ENCODE measurements around the gene DENND1A. TPM values are rescaled to one million over a fixed set of nuclear protein-coding genes. Genes with fewer than 3 reads are reported as not detected.
"Not testable (repeated sequence)": the region's sequence is repeated elsewhere in the genome, so short reads cannot be mapped to it uniquely, and the experiment has no call there.

Gene DENND1A
- total RNA-seq, 1 experiment from 2014 or later, result 13.0 TPM

GRCh38 chr9:123914517-123915196 lies 15.3 kb downstream of the DENND1A start:
- intact Hi-C loops (cut with micrococcal nuclease; ENCODE audit: unreplicated experiment), result no loop called here
- Mint-ChIP-seq H3K9me3 (ENCODE audit: low read depth, unreplicated experiment) (no peaks in the 10 kb centered on the region), H3K27ac (ENCODE audit: unreplicated experiment) (no peak overlapping the region), H3K4me1 (ENCODE audit: low read depth, unreplicated experiment) (no peaks in the 10 kb centered on the region), H3K36me3 (ENCODE audit: insufficient read depth, unreplicated experiment) (no peaks in the 10 kb centered on the region), H3K4me3 (ENCODE audit: low read depth, unreplicated experiment) (no peak overlapping the region), H3K27me3 (ENCODE audit: unreplicated experiment) (no peaks in the 10 kb centered on the region)
- no TSS peak for BruUV-seq (replicated peaks)
- CTCF ChIA-PET, result no interaction called here
- TF ChIP-seq CTCF (IDR thresholded peaks at IDR 0.05; ENCODE audit: unreplicated experiment), result no peak
- DNase-seq, result no peak

DNA sequence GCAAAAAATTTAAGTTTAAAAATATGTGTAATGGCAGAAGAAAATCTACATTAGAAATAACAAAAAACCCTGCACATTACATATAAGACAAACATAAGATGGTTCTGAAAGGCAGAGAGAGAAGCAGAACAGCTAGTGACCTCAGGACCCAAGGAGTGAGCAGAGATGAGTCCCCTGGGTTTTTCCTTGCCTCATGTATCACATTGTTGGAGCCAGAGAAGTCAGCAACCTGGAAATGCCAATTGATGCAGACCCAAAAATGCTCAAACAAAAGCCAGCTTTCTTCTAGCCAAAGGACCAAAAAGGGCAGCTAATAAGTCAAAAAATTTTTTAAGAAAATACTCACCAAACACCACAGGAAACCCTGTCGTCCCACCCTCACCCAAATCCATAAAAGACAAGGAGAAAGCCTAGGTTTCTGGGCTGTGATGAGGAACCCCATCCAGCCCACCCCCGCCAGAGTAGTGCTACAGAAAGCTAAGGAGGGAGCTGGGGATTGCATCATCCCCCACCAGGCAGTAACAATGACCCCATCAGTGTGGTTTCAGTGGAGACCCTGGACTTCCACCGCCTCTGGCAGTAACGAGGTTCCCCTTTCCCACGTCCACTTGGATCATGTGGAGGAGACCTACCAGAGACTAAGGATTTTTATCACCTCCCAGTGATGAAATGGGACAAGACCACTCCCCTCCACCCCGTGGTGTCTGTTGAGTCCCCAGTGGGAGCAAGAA lies 17.6 kb downstream of the DENND1A start:
- no peak overlapping the region for H3K4me3 Mint-ChIP-seq (ENCODE audit: low read depth, unreplicated experiment)
- intact Hi-C loops (cut with micrococcal nuclease; ENCODE audit: unreplicated experiment), result no loop called here
- no peaks in the 10 kb centered on the region for H3K36me3 Mint-ChIP-seq (ENCODE audit: insufficient read depth, unreplicated experiment)
- no peaks in the 10 kb centered on the region for H3K9me3 Mint-ChIP-seq (ENCODE audit: low read depth, unreplicated experiment)
- H3K4me1 Mint-ChIP-seq (ENCODE audit: low read depth, unreplicated experiment), result no peaks in the 10 kb centered on the region
- CTCF ChIA-PET, result no interaction called here
- TF ChIP-seq CTCF (IDR thresholded peaks at IDR 0.05; ENCODE audit: unreplicated experiment), result no peak
- H3K27ac Mint-ChIP-seq (ENCODE audit: unreplicated experiment), result no peak overlapping the region
- no peak for DNase-seq
- no peaks in the 10 kb centered on the region for H3K27me3 Mint-ChIP-seq (ENCODE audit: unreplicated experiment)
- BruUV-seq (replicated peaks), result no TSS peak

GRCh38 chr9:123911024-123911423 lies 18.9 kb downstream of the DENND1A start:
- H3K36me3 Mint-ChIP-seq (ENCODE audit: insufficient read depth, unreplicated experiment), result no peaks in the 10 kb centered on the region
- H3K27ac Mint-ChIP-seq (ENCODE audit: unreplicated experiment), result no peak overlapping the region
- H3K27me3 Mint-ChIP-seq (ENCODE audit: unreplicated experiment), result no peaks in the 10 kb centered on the region
- no peaks in the 10 kb centered on the region for H3K9me3 Mint-ChIP-seq (ENCODE audit: low read depth, unreplicated experiment)
- intact Hi-C loops (cut with micrococcal nuclease; ENCODE audit: unreplicated experiment), result no loop called here
- no peak for DNase-seq
- CTCF ChIA-PET, result no interaction called here
- no peak overlapping the region for H3K4me3 Mint-ChIP-seq (ENCODE audit: low read depth, unreplicated experiment)
- no TSS peak for BruUV-seq (replicated peaks)
- no peaks in the 10 kb centered on the region for H3K4me1 Mint-ChIP-seq (ENCODE audit: low read depth, unreplicated experiment)
- no peak for TF ChIP-seq CTCF (IDR thresholded peaks at IDR 0.05; ENCODE audit: unreplicated experiment)

GRCh38 chr9:123909192-123909591 lies 20.7 kb downstream of the DENND1A start:
- H3K36me3 Mint-ChIP-seq (ENCODE audit: insufficient read depth, unreplicated experiment), result not testable (repeated sequence)

DNA sequence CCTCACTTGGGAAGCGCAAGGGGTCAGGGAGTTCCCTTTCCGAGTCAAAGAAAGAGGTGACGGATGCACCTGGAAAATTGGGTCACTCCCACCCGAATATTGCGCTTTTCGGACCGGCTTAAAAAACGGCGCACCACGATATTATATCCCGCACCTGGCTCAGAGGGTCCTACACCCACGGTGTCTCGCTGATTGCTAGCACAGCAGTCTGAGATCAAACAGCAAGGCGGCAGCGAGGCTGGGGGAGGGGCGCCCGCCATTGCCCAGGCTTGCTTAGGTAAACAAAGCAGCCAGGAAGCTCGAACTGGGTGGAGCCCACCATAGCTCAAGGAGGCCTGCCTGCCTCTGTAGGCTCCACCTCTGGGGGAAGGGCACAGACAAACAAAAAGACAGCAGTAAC lies 26.4 kb downstream of the DENND1A start:
- not testable (repeated sequence) for H3K27ac Mint-ChIP-seq (ENCODE audit: unreplicated experiment)

More at GRCh38 chr9:123909192-123909591, 20.7 kb downstream of the DENND1A start:
- DNase-seq; H3K27ac Mint-ChIP-seq (ENCODE audit: unreplicated experiment); intact Hi-C loops (cut with micrococcal nuclease; ENCODE audit: unreplicated experiment); H3K9me3 Mint-ChIP-seq (ENCODE audit: low read depth, unreplicated experiment); H3K4me3 Mint-ChIP-seq (ENCODE audit: low read depth, unreplicated experiment); H3K27me3 Mint-ChIP-seq (ENCODE audit: unreplicated experiment); CTCF ChIA-PET; BruUV-seq (replicated peaks); H3K4me1 Mint-ChIP-seq (ENCODE audit: low read depth, unreplicated experiment): not testable (repeated sequence)

More for the DNA sequence above, 26.4 kb downstream of the DENND1A start:
- CTCF ChIA-PET; H3K36me3 Mint-ChIP-seq (ENCODE audit: insufficient read depth, unreplicated experiment); DNase-seq; H3K4me3 Mint-ChIP-seq (ENCODE audit: low read depth, unreplicated experiment); H3K9me3 Mint-ChIP-seq (ENCODE audit: low read depth, unreplicated experiment); BruUV-seq (replicated peaks); H3K27me3 Mint-ChIP-seq (ENCODE audit: unreplicated experiment); intact Hi-C loops (cut with micrococcal nuclease; ENCODE audit: unreplicated experiment); H3K4me1 Mint-ChIP-seq (ENCODE audit: low read depth, unreplicated experiment): not testable (repeated sequence)

Measured in Calu3 (cell line).